Measurements from ENCODE around the gene RHEX.

The RHEX gene

DNA sequence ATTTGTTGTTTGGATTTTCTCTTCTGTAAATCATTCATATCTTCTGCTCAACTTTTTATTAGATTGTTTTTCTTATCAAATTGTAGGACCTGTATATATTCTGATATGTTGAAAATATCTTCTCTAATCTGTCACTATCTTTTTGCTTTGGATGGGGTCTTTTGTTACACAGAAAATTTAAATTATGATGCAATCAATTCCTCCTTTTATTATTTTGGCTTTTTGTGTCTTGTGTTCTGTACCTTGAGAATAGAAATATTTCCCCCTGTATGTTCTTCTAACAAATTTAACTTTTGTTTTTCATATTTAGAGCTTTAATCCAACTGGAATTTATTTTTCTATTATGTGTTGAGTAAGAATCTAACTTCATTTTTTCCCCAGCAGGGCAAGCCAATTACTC lies 67.4 kb downstream of the RHEX start:
- no peak for DNase-seq

DNA sequence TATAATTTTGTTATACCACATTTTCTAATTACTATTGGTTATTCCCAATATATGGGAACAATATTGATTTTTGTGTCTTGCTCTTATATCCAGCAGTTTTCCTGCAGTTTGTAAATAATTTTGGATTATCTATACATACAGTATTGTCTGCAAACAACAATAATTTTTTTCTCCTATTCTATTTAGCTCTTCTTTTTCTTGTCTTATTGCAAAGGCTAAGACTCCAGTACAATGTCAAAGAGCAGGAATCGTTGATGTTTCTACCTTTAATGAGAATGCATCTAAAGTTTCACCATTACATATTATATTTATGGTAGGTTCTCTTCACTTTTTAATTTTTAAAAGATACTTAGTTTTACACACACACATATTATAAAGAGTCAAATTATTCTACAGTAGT lies 68.3 kb downstream of the RHEX start:
- DNase-seq: no peak

- DNase-seq: no peak
These were observed 69.7 kb downstream of the RHEX start for GRCh38 chr1:206122686-206123085.

GRCh38 chr1:206125346-206125745 lies 72.4 kb downstream of the RHEX start:
- DNase-seq: no peak

- no peak for DNase-seq
These were observed 74.4 kb downstream of the RHEX start for GRCh38 chr1:206127336-206127735.

- DNase-seq: no peak
These were observed 75.2 kb downstream of the RHEX start for GRCh38 chr1:206128196-206128595.

- DNase-seq: no peak
These were observed 78.1 kb downstream of the RHEX start for GRCh38 chr1:206131037-206131436.

DNA sequence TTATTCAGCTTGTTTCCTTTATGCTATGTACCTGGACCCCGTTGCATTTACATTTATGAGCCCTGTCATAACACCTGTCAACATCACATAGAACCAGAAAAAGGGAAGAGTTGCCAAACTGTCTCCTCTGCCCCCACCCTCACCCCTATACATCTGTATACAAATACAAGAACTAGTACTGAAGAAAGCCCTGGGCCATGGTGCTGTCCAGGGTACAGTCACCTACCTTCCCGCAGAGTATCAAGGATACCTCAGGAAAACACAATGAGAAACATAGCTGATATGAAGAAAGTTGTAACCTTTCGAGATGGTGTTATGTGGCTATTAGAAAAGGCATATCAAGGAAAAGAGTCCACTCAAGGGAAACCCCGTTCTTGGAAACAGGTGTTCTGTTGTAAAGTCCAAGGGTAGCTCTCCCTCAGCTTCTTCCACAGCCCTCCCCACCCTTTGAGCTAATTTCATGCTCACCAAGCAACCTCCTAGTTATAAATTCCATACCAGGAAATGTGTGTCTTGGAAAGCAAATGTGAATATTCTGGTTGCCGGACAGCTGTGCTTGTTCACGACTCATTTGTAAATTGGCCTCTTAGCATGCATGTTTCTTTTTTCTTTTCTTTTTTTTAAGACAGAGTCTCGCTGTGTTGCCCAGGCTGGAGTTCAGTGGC lies 80.9 kb downstream of the RHEX start:
- DNase-seq: no peak

DNA sequence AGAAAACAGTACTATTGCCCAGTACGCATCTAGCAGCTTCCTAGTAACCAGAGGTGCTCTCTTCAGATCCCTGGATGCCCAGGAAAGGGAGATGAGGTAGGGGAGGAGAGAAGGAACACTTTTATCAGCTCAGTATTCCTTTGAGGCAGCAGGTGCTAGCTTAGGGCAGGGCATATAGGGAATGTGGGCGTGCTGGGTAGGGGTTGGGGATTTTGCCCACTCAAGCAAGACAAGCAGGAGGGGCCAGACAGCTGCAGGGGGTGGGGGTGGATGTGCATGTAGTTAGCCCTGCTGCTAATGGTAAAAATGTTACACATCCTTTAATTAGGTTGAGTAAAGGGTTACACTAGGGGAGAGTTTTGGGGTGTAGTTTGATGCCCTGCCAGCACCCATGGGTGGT lies 82.3 kb downstream of the RHEX start:
- no peak for DNase-seq

GRCh38 chr1:206136241-206136640 lies 83.3 kb downstream of the RHEX start:
- DNase-seq: no peak

DNA sequence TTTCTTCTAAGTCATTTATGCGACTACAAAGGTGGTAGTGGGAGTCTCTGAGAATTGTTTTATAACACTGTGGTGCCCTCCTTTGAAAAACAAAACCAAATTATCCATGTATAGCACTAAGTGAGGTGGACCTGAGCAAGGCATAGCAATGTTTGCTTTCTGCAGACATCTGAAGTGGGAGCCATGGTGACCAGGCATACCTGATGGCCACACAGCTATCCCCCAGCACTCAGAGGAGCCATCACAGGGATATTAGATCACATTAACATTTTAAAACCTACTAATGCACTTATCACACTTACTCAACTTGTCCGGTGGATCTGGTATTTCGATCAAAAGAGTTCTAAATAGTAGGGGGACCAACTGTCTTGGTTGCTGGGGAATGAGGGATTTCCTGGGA lies 89.0 kb downstream of the RHEX start:
- DNase-seq: no peak

GRCh38 chr1:206142770-206143169 lies 89.8 kb downstream of the RHEX start:
- no peak for DNase-seq

DNA sequence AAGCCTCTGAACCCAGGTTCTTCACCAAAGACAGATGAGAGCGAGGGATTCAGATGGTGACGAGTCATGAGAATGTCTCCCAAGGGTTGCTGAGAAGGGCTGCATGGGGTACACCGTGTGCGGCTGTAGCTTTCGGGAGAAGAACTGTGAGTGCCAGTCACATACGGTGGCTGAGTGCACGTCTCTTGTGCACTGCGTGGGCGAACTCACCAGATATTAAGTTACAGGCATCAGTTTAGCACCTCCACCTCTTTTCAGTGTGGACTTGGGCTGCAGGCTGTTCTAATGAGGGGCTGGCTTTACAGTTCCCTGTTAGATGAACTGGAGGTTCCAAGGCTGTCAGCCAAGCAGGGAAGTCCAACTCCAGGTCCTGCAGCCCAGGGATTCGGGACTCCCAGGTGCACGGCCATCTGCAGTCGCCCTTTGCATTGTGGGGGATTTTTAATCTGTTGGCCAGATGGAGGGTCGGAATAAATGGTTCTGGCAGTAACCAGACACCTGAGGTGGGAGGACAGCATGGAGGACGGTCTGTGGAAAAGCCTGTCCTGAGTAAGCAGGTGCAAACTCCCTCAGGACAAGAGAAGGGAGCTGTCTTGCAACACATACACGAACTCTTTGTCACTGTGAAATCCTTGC lies 90.7 kb downstream of the RHEX start:
- no peak for DNase-seq

- no peak for DNase-seq
These were observed 91.6 kb downstream of the RHEX start for GRCh38 chr1:206144605-206145004.

DNA sequence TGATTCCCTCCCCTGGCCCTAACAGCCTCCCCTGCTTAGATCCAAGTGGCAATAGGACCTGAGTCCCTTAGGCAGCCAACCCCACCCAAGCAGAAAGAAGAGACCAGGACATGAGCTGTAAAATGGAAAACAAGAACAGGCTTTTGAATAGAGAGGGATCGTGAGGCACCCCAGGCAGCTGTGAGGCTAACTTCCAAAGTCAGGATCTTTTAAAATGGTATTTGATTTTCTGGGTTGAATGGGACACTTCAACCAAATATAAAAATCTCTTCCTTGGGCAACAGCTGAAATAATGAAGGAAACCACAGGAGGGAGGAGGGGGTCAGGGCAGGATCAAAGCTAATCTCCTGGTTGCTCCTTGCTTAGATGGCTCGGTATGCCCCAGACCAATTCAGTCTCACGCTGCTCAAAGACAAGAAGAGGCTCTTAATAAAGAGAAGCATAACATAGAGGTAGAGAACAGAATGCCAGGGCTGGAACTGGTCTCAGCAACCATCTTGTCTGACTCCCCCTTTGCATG lies 92.9 kb downstream of the RHEX start:
- no peak for DNase-seq

Measured in activated CD4-positive, alpha-beta T cell treated with anti-CD3 and anti-CD28 coated beads for 48 hours (primary cell).